ENCODE measurements around the gene CHRM5.
"Not testable (repeated sequence)": the region's sequence is repeated elsewhere in the genome, so short reads cannot be mapped to it uniquely, and the experiment has no call there.

CHRM5 gene

DNA sequence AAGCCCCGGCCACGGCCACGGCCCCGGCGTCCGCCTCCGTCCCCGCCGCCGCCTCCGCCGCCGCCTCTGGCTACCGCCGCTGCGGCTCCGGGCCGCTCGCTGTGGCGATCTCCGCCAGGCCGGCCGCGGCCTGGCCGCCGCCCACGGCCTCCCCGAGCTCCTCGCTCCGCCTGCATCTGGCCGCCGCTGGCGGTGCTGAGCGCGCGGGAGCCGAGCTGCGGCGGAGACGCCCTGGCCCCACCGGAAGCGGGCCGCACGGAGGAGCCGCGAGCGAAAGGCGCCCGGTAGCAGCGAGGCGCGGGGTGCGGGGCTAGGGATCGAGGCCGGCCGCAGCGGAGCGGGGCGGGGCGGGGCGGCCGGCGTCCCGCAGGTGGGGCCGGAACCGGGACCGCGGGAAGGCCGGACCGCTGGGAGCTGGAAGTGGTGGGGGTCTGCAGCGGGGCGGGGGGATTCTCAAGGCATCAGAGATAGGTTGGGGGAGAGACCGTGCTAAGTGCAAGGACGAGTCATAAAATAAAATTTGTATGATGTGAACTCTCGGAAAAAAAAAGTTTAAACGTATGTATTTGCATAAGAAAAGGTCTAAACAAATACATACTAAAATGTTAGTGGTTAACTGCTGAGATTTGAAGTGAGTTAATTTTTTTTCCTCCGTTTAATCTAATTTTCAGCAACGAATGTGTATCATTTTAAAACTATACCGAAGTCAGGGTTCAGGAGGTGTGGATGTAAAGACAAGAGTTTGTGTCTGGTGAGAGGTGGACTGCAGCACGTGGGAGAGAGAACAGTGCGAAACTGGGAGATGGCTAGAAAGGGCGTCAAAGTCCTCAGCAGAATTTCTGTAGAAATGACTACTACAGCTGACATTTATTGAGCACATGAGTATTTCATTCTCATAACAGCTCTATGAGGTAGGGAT lies 70.8 kb downstream of the CHRM5 start, which contains the start of gene AVEN:
TSS of gene AVEN (minus strand) at position 334 of the 919 bp plus-strand sequence. CDS start at position 176, 158 bp downstream.
- Mint-ChIP-seq H3K4me1 (ENCODE audit: low read depth) (peaks cover 16% of the 10 kb centered on the region), H3K4me3 (peak within 1 kb of the TSS; percentile 86), H3K27ac (peak within 1 kb of the TSS; percentile 83), H3K36me3 (ENCODE audit: low read depth) (no peaks in the 10 kb centered on the region), H3K27me3 (no peaks in the 10 kb centered on the region), H3K9me3 (no peaks in the 10 kb centered on the region)
- intact Hi-C loops (cut with micrococcal nuclease), result loop anchor here (2.0 kb wide), 1 partner anchor 62 kb away; the partner anchor contains the start of gene EMC7

GRCh38 chr15:34039790-34040113 lies 71.5 kb downstream of the CHRM5 start:
- intact Hi-C loops (cut with micrococcal nuclease), result loop anchor here (2.0 kb wide), 1 partner anchor 61 kb away; the partner anchor contains the start of gene EMC7
- Mint-ChIP-seq H3K27me3 (no peaks in the 10 kb centered on the region), H3K27ac (peak overlapping the region; percentile 83), H3K4me3 (peak overlapping the region; percentile 86), H3K36me3 (ENCODE audit: low read depth) (no peaks in the 10 kb centered on the region), H3K9me3 (no peaks in the 10 kb centered on the region), H3K4me1 (ENCODE audit: low read depth) (peaks cover 16% of the 10 kb centered on the region)

DNA sequence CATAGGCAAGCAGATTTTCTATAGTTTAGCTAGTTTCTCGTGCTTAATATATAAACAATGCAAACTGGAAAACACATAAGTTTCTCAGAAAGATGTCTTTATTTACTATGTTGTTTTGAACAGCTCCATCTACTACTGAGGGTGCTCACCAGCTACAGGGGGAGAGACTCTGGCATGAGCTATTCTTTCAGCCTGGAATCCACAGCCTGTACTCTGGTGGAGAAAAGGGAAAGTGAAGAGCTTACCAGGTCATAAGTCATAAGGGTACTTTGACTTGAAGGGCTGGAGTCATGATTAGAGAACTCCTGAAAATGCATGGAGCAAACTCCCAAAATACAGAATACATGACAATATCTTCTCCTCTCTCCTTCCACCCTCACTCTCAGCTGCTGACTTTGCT lies 75.1 kb downstream of the CHRM5 start:
- Mint-ChIP-seq H3K36me3 (ENCODE audit: low read depth) (no peaks in the 10 kb centered on the region), H3K27ac (no peak overlapping the region), H3K9me3 (no peaks in the 10 kb centered on the region), H3K4me3 (no peak overlapping the region), H3K27me3 (no peaks in the 10 kb centered on the region), H3K4me1 (ENCODE audit: low read depth) (peaks cover 11% of the 10 kb centered on the region)
- intact Hi-C loops (cut with micrococcal nuclease), result no loop called here

- Mint-ChIP-seq H3K36me3 (ENCODE audit: low read depth) (no peaks in the 10 kb centered on the region), H3K27me3 (no peaks in the 10 kb centered on the region), H3K4me3 (no peak overlapping the region), H3K9me3 (peaks cover 2% of the 10 kb centered on the region), H3K27ac (no peak overlapping the region), H3K4me1 (ENCODE audit: low read depth) (peaks cover 11% of the 10 kb centered on the region)
- intact Hi-C loops (cut with micrococcal nuclease), result no loop called here
These were observed 75.5 kb downstream of the CHRM5 start for GRCh38 chr15:34043813-34044212.

GRCh38 chr15:34046471-34047145 lies 78.3 kb downstream of the CHRM5 start:
- Mint-ChIP-seq H3K4me1 (ENCODE audit: low read depth) (no peaks in the 10 kb centered on the region), H3K36me3 (ENCODE audit: low read depth) (no peaks in the 10 kb centered on the region), H3K27me3 (peaks cover 7% of the 10 kb centered on the region), H3K27ac (no peak overlapping the region), H3K4me3 (no peak overlapping the region), H3K9me3 (peaks cover 28% of the 10 kb centered on the region)
- intact Hi-C loops (cut with micrococcal nuclease), result no loop called here

DNA sequence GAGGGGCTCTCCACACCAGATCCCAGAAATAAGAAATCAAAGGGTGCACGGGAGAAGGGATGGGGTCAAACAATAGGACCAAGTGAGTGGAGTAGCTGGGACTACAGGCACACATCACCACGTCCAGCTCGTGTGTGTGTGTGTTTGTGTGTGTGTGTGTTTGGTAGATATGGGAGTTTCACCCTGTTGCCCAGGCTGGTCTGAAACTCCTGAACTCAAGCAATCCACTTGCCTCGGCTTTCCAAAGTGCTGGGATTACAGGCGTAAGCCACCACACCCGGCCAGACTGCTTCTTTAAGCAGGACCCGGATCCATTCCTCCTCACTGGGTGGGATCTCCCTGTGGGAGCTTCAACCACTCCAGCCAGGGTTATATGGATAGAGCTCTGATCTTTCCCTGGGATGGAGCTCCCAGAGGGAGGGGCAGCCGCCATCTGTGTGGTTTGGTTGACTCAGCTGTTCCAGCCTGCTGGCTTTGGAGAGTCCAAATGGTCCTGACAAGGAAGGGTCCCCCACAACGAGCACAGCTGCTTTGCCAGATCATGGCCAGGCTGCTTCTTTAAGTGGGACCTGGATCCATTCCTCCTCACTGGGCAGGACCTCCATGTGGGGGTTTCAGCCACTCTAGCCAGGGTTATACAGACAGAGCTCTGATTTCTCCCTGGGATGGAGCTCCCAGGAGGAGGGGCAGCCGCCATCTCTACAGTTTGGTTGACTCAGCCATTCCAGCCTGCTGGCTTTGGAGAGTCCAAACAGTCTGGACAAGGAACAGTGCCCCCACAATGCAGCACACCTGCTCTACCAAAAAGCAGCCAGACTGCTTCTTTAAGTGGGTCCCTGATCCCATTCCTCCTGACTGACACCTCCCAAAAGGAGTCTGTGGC lies 79.8 kb downstream of the CHRM5 start:
- Mint-ChIP-seq H3K36me3 (ENCODE audit: low read depth) (no peaks in the 10 kb centered on the region), H3K4me1 (ENCODE audit: low read depth) (no peaks in the 10 kb centered on the region), H3K27ac (no peak overlapping the region), H3K9me3 (peaks cover 35% of the 10 kb centered on the region), H3K27me3 (peaks cover 9% of the 10 kb centered on the region), H3K4me3 (no peak overlapping the region)
- intact Hi-C loops (cut with micrococcal nuclease), result no loop called here

DNA sequence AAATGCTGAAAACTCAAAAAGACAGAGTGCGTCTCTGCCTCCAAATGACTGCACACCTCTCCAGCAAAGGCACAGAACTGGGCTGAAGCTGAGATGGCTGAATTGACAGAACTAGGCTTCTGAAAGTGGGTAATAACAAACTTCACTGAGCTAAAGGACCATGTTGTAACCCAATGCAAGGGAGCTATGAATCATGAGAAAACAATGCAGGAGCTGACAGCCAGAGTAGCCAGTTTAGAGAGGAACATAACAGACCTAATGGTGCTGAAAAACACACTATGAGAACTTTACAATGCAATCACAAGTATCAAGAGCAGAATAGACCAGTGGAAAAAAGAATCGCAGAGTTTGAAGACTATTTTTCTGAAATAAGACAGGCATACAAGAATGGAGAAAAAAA lies 80.8 kb downstream of the CHRM5 start:
- Mint-ChIP-seq H3K9me3 (peaks cover 35% of the 10 kb centered on the region), H3K4me3 (no peak overlapping the region), H3K4me1 (ENCODE audit: low read depth) (no peaks in the 10 kb centered on the region), H3K27me3 (peaks cover 9% of the 10 kb centered on the region), H3K27ac (no peak overlapping the region), H3K36me3 (ENCODE audit: low read depth) (no peaks in the 10 kb centered on the region)
- intact Hi-C loops (cut with micrococcal nuclease), result no loop called here

- not testable (repeated sequence) for H3K36me3 Mint-ChIP-seq (ENCODE audit: low read depth); H3K27ac Mint-ChIP-seq
These were observed 82.1 kb downstream of the CHRM5 start for GRCh38 chr15:34050385-34050784.

GRCh38 chr15:34054081-34054707 lies 85.9 kb downstream of the CHRM5 start:
- no peak overlapping the region for H3K4me3 Mint-ChIP-seq
- H3K9me3 Mint-ChIP-seq, result peaks cover 29% of the 10 kb centered on the region
- H3K36me3 Mint-ChIP-seq (ENCODE audit: low read depth), result no peaks in the 10 kb centered on the region
- no peaks in the 10 kb centered on the region for H3K4me1 Mint-ChIP-seq (ENCODE audit: low read depth)
- intact Hi-C loops (cut with micrococcal nuclease), result no loop called here
- peaks cover 9% of the 10 kb centered on the region for H3K27me3 Mint-ChIP-seq
- H3K27ac Mint-ChIP-seq, result no peak overlapping the region

More at GRCh38 chr15:34050385-34050784, 82.1 kb downstream of the CHRM5 start:
- intact Hi-C loops (cut with micrococcal nuclease); H3K4me3 Mint-ChIP-seq; H3K4me1 Mint-ChIP-seq (ENCODE audit: low read depth); H3K27me3 Mint-ChIP-seq: not testable (repeated sequence)
- peaks cover 35% of the 10 kb centered on the region for H3K9me3 Mint-ChIP-seq

DNA sequence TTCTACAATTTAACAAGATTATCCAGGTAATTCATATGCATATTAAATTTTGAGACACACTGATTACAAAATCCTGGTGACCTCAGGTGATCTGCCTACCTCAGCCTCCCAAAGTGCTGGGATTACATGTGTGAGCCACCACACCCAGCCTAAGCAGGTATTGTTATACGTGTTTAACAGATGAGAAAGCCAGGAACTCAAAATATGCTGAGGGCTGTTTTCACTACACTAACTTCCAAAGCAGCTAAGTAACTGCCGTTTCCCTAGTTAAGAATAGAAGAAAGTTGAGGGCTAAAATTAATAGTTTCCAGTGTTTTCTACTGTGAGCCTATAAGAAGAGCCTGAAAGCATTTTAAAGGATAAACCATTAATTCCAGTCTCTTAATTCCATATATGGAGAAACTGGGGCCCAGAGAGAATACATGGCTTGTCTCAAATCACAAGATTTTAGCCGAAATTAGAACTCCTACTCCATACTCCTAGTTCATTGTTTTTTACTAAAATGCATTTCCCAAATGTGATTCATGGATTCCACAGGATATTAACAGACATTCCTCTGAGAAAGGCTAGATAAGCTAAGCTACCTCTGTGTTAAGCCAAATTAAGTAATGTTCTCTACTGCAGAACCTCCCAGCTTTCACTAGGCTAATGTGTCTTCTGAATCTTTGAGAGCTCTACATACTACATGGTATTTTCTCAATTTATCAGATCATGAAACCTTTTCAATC lies 87.7 kb downstream of the CHRM5 start:
- intact Hi-C loops (cut with micrococcal nuclease), result no loop called here
- peaks cover 13% of the 10 kb centered on the region for H3K9me3 Mint-ChIP-seq
- H3K27ac Mint-ChIP-seq, result no peak overlapping the region

DNA sequence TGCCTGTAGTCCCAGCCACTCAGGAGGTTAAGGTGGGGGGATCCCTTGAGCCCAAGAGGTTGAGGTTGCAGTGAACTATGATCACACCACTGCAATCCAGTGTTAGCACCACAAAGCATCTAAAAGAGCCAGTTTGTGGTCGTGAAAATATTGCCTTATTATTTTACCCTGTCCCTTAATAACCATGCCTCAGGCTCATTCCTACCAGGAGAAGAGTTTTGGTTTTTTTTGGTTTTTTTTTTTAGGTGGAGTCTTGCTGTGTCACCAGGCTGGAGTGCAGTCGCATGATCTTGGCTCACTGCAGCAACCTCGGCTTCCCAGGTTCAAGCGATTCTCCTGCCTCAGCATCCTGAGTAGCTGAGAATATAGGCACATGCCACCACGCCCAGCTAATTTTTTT lies 88.6 kb downstream of the CHRM5 start:
- peaks cover 3% of the 10 kb centered on the region for H3K4me1 Mint-ChIP-seq (ENCODE audit: low read depth)
- intact Hi-C loops (cut with micrococcal nuclease), result no loop called here
- H3K27ac Mint-ChIP-seq, result no peak overlapping the region
- H3K4me3 Mint-ChIP-seq, result no peak overlapping the region
- H3K9me3 Mint-ChIP-seq, result peaks cover 4% of the 10 kb centered on the region
- H3K36me3 Mint-ChIP-seq (ENCODE audit: low read depth), result no peaks in the 10 kb centered on the region
- H3K27me3 Mint-ChIP-seq, result no peaks in the 10 kb centered on the region

More for the DNA sequence above, 87.7 kb downstream of the CHRM5 start:
- Mint-ChIP-seq H3K27me3 (peaks cover 6% of the 10 kb centered on the region), H3K4me3 (no peak overlapping the region), H3K4me1 (ENCODE audit: low read depth) (no peaks in the 10 kb centered on the region), H3K36me3 (ENCODE audit: low read depth) (no peaks in the 10 kb centered on the region)

DNA sequence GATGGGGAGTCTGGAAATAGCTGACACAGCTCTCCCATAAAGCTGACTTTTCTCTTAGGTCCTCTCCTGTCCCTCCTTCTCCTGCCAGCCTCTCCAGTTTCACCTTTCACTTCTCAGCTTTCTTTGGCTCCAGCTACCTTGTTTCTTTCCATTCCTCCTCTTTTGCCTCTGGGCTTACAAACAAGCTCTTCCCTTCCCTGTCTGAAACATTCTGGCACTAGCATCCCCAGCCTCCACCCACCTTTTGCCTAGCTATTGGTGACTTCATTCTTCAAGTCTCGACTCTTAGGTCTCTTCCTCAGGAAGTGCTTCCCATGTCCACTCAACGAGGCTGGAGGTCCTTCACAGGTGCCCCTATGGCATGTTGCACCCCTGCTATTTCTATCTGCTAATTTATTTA lies 91.2 kb downstream of the CHRM5 start:
- intact Hi-C loops (cut with micrococcal nuclease), result no loop called here
- Mint-ChIP-seq H3K27me3 (no peaks in the 10 kb centered on the region), H3K4me1 (ENCODE audit: low read depth) (peaks cover 5% of the 10 kb centered on the region), H3K27ac (no peak overlapping the region), H3K4me3 (no peak overlapping the region), H3K36me3 (ENCODE audit: low read depth) (no peaks in the 10 kb centered on the region), H3K9me3 (no peaks in the 10 kb centered on the region)

- no peaks in the 10 kb centered on the region for H3K36me3 Mint-ChIP-seq (ENCODE audit: low read depth)
- H3K27ac Mint-ChIP-seq, result no peak overlapping the region
- no peak overlapping the region for H3K4me3 Mint-ChIP-seq
- H3K27me3 Mint-ChIP-seq, result no peaks in the 10 kb centered on the region
- peaks cover 5% of the 10 kb centered on the region for H3K4me1 Mint-ChIP-seq (ENCODE audit: low read depth)
- H3K9me3 Mint-ChIP-seq, result no peaks in the 10 kb centered on the region
- intact Hi-C loops (cut with micrococcal nuclease), result loop anchor here (5.0 kb wide), 1 partner anchor 527 kb away; no protein-coding TSS in a partner anchor
These were observed 91.6 kb downstream of the CHRM5 start for GRCh38 chr15:34059946-34060345.

All from dendritic cell treated with granulocyte-macrophage colony-stimulating factor and Interleukin-4, amounts not matched to agents 40 ng/mL and 50 ng/mL, for 4 days (primary cell).